ENCODE data around the gene FAM83G. TPM values are rescaled to one million over a fixed set of nuclear protein-coding genes. Genes with fewer than 3 reads are reported as not detected.

The FAM83G gene
- total RNA-seq, 3 donors from 2014 or later, result 1.8 to 11.0 (median 7.2) TPM

DNA sequence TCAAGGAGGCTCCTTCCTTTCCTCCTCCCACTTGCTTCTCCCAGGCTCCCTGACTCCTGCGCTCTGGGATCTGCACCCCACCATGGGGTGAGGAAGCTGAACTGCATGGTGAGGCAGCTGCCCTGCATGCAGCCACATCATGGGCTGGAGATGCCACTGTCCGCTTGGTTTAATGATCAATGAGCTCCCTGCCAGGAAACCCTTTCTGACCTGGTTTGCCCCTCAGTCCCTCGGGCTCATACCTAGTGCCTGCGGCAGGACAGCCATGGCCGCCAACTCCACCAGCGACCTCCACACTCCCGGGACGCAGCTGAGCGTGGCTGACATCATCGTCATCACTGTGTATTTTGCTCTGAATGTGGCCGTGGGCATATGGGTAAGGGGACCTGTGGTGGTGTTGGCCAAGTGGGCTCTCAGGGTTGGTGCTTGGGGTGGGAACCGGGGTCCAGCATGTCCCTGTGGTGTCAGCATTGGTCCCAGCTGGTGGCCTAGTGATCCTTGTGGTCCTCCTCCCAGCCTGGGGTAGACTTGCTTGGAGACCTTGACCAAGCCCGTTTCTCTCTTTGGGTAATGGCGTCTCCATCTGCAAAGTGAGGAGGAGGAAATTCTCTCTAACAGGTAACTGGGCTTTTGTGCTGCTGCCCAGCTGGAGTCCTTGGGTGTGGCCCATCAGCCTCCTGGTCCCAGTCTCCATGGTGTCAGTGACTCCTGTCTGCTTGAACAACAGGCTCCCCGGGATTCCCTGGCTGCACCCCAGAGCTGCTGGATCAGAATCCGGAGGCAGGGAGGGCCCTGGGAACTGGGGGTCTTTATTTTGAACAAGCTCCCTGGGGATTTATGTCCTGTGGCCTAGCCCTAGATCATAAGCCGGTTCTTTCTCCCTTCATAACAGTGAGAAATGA lies 52.4 kb downstream of the FAM83G start, which contains the start of gene SLC5A10:
SLC5A10 (plus strand) TSS at position 225 of the 902 bp plus-strand sequence; CDS start at position 266, 41 bp downstream.
- no peaks in the 10 kb centered on the region for H3K36me3 ChIP-seq
- no peaks in the 10 kb centered on the region for H3K4me1 ChIP-seq
- intact Hi-C loops (cut with DNase I; ENCODE audit: low total_unique reads), result no loop called here
- H3K9me3 ChIP-seq, result no peaks in the 10 kb centered on the region
- peaks cover 0 to 15% of the 10 kb centered on the region in 2 donors for H3K27me3 ChIP-seq
- H3K27ac ChIP-seq, result no peak within 1 kb of the TSS
- no peak for DNase-seq (ENCODE audit: low spot score in 2 of 2)
- H3K4me3 ChIP-seq, result no peak within 1 kb of the TSS
- TF ChIP-seq, protein P1, sequence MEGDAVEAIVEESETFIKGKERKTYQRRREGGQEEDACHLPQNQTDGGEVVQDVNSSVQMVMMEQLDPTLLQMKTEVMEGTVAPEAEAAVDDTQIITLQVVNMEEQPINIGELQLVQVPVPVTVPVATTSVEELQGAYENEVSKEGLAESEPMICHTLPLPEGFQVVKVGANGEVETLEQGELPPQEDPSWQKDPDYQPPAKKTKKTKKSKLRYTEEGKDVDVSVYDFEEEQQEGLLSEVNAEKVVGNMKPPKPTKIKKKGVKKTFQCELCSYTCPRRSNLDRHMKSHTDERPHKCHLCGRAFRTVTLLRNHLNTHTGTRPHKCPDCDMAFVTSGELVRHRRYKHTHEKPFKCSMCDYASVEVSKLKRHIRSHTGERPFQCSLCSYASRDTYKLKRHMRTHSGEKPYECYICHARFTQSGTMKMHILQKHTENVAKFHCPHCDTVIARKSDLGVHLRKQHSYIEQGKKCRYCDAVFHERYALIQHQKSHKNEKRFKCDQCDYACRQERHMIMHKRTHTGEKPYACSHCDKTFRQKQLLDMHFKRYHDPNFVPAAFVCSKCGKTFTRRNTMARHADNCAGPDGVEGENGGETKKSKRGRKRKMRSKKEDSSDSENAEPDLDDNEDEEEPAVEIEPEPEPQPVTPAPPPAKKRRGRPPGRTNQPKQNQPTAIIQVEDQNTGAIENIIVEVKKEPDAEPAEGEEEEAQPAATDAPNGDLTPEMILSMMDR (IDR thresholded peaks at IDR 0.05), result no peak
- TF ChIP-seq POLR2AphosphoS5 (IDR thresholded peaks at IDR 0.05) (no peak), POLR2A (IDR thresholded peaks at IDR 0.05) (no peak)

DNA sequence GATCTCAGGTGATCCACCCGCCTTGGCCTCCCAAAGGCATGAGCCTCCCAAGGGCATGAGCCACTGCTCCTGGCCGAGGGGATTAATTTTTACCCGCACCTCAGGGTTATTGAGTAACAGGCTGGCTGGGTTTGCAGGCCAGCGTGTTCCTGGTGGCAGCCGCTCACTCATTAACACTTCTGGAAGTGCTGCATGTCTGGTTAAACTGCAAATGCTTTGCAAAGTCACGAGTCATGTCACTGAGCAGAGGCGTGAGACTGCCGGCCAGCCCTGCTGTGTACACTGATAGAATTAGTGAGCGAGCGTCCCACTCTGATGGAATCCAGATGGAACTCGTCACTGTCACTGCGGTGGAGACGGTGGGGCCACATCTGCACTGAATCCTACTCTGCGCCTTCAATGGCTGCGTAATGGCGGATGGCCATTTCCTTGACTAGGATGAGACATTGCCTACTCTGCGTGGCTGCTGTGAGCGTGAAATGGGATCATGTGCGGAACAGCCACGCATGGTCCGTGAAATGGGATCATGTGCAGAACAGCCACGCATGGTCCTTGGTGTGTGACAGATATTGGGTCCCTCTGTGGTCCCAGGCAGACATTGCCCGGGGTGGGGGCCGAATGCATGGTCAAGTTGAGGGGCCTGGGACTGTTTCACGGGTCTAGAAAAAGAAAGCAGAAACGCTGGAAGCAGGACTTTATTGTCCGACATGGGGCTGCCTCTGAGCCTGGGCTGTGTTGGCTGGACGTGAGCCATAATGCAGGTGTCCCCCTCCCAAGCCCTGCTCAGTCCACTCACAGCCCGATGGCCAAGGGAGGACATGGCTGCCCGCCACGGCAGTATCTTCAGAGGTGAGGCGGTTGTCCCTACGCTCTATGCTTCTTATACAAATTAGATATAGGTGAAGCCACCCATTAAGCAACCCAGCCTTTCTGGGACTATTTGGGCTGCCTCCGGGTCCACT lies 53.3 kb downstream of the FAM83G start:
- Histone ChIP-seq H3K27ac (no peak overlapping the region), H3K36me3 (no peaks in the 10 kb centered on the region), H3K27me3 (peaks cover 0 to 15% of the 10 kb centered on the region in 2 donors), H3K4me3 (no peak overlapping the region), H3K9me3 (no peaks in the 10 kb centered on the region), H3K4me1 (no peaks in the 10 kb centered on the region)
- intact Hi-C loops (cut with DNase I; ENCODE audit: low total_unique reads), result no loop called here
- DNase-seq (ENCODE audit: low spot score in 2 of 2), result no peak
- TF ChIP-seq POLR2A (IDR thresholded peaks at IDR 0.05), result no peak
- TF ChIP-seq POLR2AphosphoS5 (IDR thresholded peaks at IDR 0.05), result no peak
- TF ChIP-seq, protein P1 (IDR thresholded peaks at IDR 0.05), result no peak

DNA sequence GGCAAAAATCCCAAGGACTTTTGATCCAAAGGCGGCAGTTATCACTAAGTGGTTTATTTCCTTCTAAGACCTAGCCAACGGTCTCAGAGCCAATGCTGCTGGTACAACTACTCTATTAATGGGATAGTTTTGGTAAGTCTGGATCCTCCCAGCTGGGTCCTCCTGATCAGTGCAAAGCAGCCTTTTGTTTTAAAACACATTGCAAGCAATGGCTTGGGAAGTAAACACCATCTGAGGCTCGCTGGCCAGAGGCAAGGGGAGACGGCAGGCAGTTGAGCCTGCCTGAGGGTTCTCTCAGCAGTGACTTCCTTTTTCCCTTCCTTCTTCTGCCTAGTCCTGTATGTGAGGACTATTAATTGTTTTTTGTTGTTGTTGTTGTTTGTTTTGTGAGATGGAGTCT lies 54.2 kb downstream of the FAM83G start:
- intact Hi-C loops (cut with DNase I; ENCODE audit: low total_unique reads), result no loop called here
- no peak for DNase-seq (ENCODE audit: low spot score in 2 of 2)

DNA sequence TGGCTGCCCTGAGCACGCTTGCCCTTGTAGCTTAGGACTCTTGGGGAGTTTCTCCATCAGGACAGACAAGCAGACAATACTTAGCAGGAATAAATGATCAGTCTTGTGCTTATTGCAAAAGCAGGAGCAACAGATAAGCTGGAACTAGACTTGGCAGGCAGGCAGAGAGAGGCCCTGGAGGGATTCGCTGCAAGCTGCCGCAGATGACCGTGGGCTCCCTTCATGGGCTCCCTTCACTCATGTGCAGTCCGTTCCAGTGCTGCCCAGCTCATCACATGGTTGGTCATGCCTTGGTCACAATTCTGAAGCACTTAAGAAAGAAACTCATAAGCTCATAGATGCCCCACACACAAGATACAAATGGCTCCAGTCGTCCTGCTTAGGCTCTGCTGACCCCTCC lies 55.0 kb downstream of the FAM83G start:
- no peaks in the 10 kb centered on the region for H3K36me3 ChIP-seq
- no peak overlapping the region for H3K27ac ChIP-seq
- no peak overlapping the region for H3K4me3 ChIP-seq
- no peaks in the 10 kb centered on the region for H3K4me1 ChIP-seq
- H3K27me3 ChIP-seq, result peaks cover 0 to 15% of the 10 kb centered on the region in 2 donors
- no peak for DNase-seq (ENCODE audit: low spot score in 2 of 2)
- TF ChIP-seq POLR2A (IDR thresholded peaks at IDR 0.05) (no peak), POLR2AphosphoS5 (IDR thresholded peaks at IDR 0.05) (no peak)
- TF ChIP-seq, protein P1 (IDR thresholded peaks at IDR 0.05), result no peak
- intact Hi-C loops (cut with DNase I; ENCODE audit: low total_unique reads), result no loop called here
- H3K9me3 ChIP-seq, result no peaks in the 10 kb centered on the region

More for the DNA sequence above, 54.2 kb downstream of the FAM83G start:
- TF ChIP-seq, protein P1 (IDR thresholded peaks at IDR 0.05), result no peak
- TF ChIP-seq POLR2A (IDR thresholded peaks at IDR 0.05) (no peak), POLR2AphosphoS5 (IDR thresholded peaks at IDR 0.05) (no peak)
- Histone ChIP-seq H3K27me3 (peaks cover 0 to 15% of the 10 kb centered on the region in 2 donors), H3K9me3 (no peaks in the 10 kb centered on the region), H3K27ac (no peak overlapping the region), H3K4me1 (no peaks in the 10 kb centered on the region), H3K4me3 (no peak overlapping the region), H3K36me3 (no peaks in the 10 kb centered on the region)
